ENCODE measurements around the gene MSGN1.

The MSGN1 gene

GRCh38 chr2:17816396-17817245, at the start of gene MSGN1:
TSS of gene MSGN1 (plus strand) at chr2:17816460. CDS start at chr2:17816519, 59 bp downstream.
- H3K4me3 ChIP-seq (ENCODE audit: control insufficient read depth, low read depth, low read length): no peak within 1 kb of the TSS
- no peak for TF ChIP-seq CTCF (conservative IDR thresholded peaks at IDR 0.05; ENCODE audit: control insufficient read depth, insufficient read depth, low read depth, low read length)

GRCh38 chr2:17768894-17769293, 47.4 kb upstream of the MSGN1 start:
- no peak for TF ChIP-seq CTCF (conservative IDR thresholded peaks at IDR 0.05; ENCODE audit: control insufficient read depth, insufficient read depth, low read depth, low read length)
- H3K4me3 ChIP-seq (ENCODE audit: control insufficient read depth, low read depth, low read length): no peak overlapping the region
- no peak for DNase-seq (ENCODE audit: low read depth)

More at GRCh38 chr2:17816396-17817245, at the start of gene MSGN1:
- no peak for DNase-seq (ENCODE audit: low read depth)

- TF ChIP-seq CTCF (conservative IDR thresholded peaks at IDR 0.05; ENCODE audit: control insufficient read depth, insufficient read depth, low read depth, low read length): no peak
These were observed 44.3 kb upstream of the MSGN1 start for GRCh38 chr2:17771956-17772355.

GRCh38 chr2:17772532-17772931, 43.7 kb upstream of the MSGN1 start:
- no peak for TF ChIP-seq CTCF (conservative IDR thresholded peaks at IDR 0.05; ENCODE audit: control insufficient read depth, insufficient read depth, low read depth, low read length)
- no peak for DNase-seq (ENCODE audit: low read depth)
- no peak overlapping the region for H3K4me3 ChIP-seq (ENCODE audit: control insufficient read depth, low read depth, low read length)

More at GRCh38 chr2:17771956-17772355, 44.3 kb upstream of the MSGN1 start:
- H3K4me3 ChIP-seq (ENCODE audit: control insufficient read depth, low read depth, low read length): no peak overlapping the region
- no peak for DNase-seq (ENCODE audit: low read depth)

GRCh38 chr2:17780546-17780945, 35.7 kb upstream of the MSGN1 start:
- no peak for DNase-seq (ENCODE audit: low read depth)
- H3K4me3 ChIP-seq (ENCODE audit: control insufficient read depth, low read depth, low read length): no peak overlapping the region
- TF ChIP-seq CTCF (conservative IDR thresholded peaks at IDR 0.05; ENCODE audit: control insufficient read depth, insufficient read depth, low read depth, low read length): no peak

GRCh38 chr2:17781482-17781881, 34.8 kb upstream of the MSGN1 start:
- no peak for TF ChIP-seq CTCF (conservative IDR thresholded peaks at IDR 0.05; ENCODE audit: control insufficient read depth, insufficient read depth, low read depth, low read length)
- no peak overlapping the region for H3K4me3 ChIP-seq (ENCODE audit: control insufficient read depth, low read depth, low read length)
- no peak for DNase-seq (ENCODE audit: low read depth)
